GM12874 (cell line): Measurements from ENCODE around the gene TBC1D22A.

Source experiments
- CTCF ChIP-seq: IDR thresholded peaks from 2 replicates; pipeline ENCODE4 v1.5.1; 2011; ENCODE audit warnings: low read depth, mild to moderate bottlenecking, control low read depth, low read length, moderate library complexity; ENCODE audit not compliant: insufficient read depth

The TBC1D22A gene

GRCh38 chr22:46863794-46864193 lies 101.3 kb downstream of the TBC1D22A start:
- TF ChIP-seq CTCF: no peak

GRCh38 chr22:46864314-46865051 lies 102.0 kb downstream of the TBC1D22A start:
- no peak for TF ChIP-seq CTCF

- no peak for TF ChIP-seq CTCF
Observed at GRCh38 chr22:46865052-46865434, 102.6 kb downstream of the TBC1D22A start.

- no peak for TF ChIP-seq CTCF
Observed at GRCh38 chr22:46865642-46866041, 103.2 kb downstream of the TBC1D22A start.

- TF ChIP-seq CTCF: no peak
Observed at GRCh38 chr22:46866591-46866990, 104.1 kb downstream of the TBC1D22A start.

- no peak for TF ChIP-seq CTCF
Observed at GRCh38 chr22:46867106-46867505, 104.7 kb downstream of the TBC1D22A start.

GRCh38 chr22:46869329-46869728 lies 106.9 kb downstream of the TBC1D22A start:
- TF ChIP-seq CTCF: no peak
